Measurements from ENCODE around the gene SLC13A5. TPM values are rescaled to one million over a fixed set of nuclear protein-coding genes. Genes with fewer than 3 reads are reported as not detected.
A peak's percentile ranks its signal among the peaks of the same experiment; 100 is the strongest.

The SLC13A5 gene
- total and polyA plus RNA-seq, 9 of the 15 experiments (the other 6 are each of a cell fraction or from before 2014, with no cell fraction given): 0.04 TPM; not detected in 8

GRCh38 chr17:6651919-6652452 is 61.2 kb downstream of the SLC13A5 start (continued):
- no peak for TF ChIP-seq NR0B1 (IDR thresholded peaks at IDR 0.05; ENCODE audit: partially characterized antibody)
- TF ChIP-seq ZNF609 (CRISPR knock-in tag; IDR thresholded peaks at IDR 0.05; ENCODE audit: borderline replicate concordance): no peak
- TF ChIP-seq FOXA1 (IDR thresholded peaks at IDR 0.05; ENCODE audit: borderline replicate concordance): no peak
- TF ChIP-seq FOS (IDR thresholded peaks at IDR 0.05; ENCODE audit: extremely low read depth, insufficient read length): no peak
- no peak for TF ChIP-seq PTRF (tag; IDR thresholded peaks at IDR 0.05)
- no peak for TF ChIP-seq JUN (IDR thresholded peaks at IDR 0.05; ENCODE audit: borderline replicate concordance, low read depth, low read length)
- no peak for TF ChIP-seq JUN (CRISPR knock-in tag; IDR thresholded peaks at IDR 0.05; ENCODE audit: borderline replicate concordance)
- no peak for TF ChIP-seq ATF1 (CRISPR knock-in tag; IDR thresholded peaks at IDR 0.05)
- TF ChIP-seq ATF1 (tag; IDR thresholded peaks at IDR 0.05): peak; percentile 46
- TF ChIP-seq ZNF592 (IDR thresholded peaks at IDR 0.05): peak; percentile 55; the same call in 1 of the 2 replicates
- TF ChIP-seq TEAD1 (CRISPR knock-in tag; IDR thresholded peaks at IDR 0.05): no peak
- no peak for TF ChIP-seq CUX1 (CRISPR knock-in tag; IDR thresholded peaks at IDR 0.05)
